HG03521 (cell line): ENCODE results near the gene KLHL28.

Experiments used
- ATAC-seq: cut with Tn5 transposase; IDR thresholded peaks from one replicate; pipeline ENCODE4 v1.9.1; 2021; ENCODE audit warnings: mild to moderate bottlenecking, moderate library complexity; ENCODE audit not compliant: unreplicated experiment

KLHL28 gene

GRCh38 chr14:44961554-44962333, at the start of gene KLHL28, which contains the start of gene TOGARAM1:
Gene KLHL28 (minus strand): TSS chr14:44961947. CDS start chr14:44945928, 16,019 bp downstream.
Gene TOGARAM1 (plus strand): TSS chr14:44962190. CDS start chr14:44962422, 232 bp downstream.
- peak; percentile 89 for ATAC-seq

GRCh38 chr14:45003924-45004323, 42.2 kb upstream of the KLHL28 start:
- ATAC-seq = no peak

GRCh38 chr14:44995770-44996294, 34.1 kb upstream of the KLHL28 start:
- no peak for ATAC-seq

DNA sequence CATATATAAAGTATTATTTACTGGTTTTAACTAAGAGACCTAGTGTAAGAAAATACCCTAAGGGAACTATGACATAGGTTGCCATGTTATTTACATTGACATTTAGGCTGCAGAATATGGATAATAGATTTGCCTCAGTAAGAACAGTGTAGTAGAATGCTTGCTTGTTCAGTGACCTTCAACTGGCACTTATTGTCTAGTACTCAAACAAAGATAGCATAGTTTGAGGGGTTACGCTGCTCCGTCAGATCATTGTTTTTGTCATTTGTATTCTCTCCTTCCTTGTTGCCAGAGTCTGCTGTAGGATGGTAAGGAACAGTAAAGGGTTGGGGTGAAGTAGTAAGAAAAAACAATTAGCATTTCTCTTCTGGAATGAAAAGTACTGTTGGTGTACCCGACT, 33.4 kb upstream of the KLHL28 start:
- no peak for ATAC-seq

DNA sequence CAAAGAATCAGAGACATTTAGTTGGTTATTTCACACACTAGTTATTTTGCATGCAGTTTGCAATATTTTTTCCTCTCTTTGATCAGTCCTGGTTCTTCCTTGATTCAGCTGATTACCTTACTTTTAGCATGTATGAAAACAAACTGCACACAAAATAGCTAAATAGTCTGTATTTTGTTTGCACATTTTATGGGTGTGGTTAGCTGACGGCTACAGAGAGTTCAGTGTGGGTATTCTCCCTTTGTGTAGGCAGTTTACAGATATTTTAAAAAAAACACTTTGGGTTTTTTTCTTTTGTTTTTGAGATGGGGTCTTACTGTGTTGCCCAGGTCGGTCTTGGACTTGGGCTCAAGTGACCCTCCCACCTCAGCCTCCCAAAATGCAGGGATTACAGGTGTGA, 28.8 kb upstream of the KLHL28 start:
- no peak for ATAC-seq

- no peak for ATAC-seq
Observed at GRCh38 chr14:44989497-44990440, 28.0 kb upstream of the KLHL28 start.

- ATAC-seq = no peak
Observed at GRCh38 chr14:44988694-44989093, 26.9 kb upstream of the KLHL28 start.

DNA sequence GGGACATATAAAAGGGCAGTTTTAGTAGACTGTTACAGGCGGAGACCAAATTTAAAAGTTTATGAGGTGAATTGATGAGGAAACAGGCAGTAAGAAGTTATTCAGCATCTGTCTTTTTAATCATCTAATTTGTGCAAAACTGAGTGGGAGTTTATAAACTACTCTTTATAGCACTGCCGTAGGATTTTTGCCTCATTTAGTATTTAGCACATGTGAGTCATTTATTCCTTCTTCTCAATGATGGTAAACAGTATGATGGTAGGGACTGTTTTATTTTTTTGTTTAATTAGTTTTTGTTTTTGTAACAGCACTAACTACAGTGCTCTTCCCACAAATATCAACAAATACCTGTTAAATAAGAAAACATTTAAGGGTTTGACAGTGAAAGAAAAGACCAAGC, 20.8 kb upstream of the KLHL28 start:
- ATAC-seq = no peak

GRCh38 chr14:44981198-44981597, 19.5 kb upstream of the KLHL28 start:
- ATAC-seq = no peak

- no peak for ATAC-seq
Observed at GRCh38 chr14:44979740-44980356, 18.1 kb upstream of the KLHL28 start.

- no peak for ATAC-seq
Observed at GRCh38 chr14:44979273-44979672, 17.5 kb upstream of the KLHL28 start.

GRCh38 chr14:44971459-44971858, 9.7 kb upstream of the KLHL28 start:
- no peak for ATAC-seq

DNA sequence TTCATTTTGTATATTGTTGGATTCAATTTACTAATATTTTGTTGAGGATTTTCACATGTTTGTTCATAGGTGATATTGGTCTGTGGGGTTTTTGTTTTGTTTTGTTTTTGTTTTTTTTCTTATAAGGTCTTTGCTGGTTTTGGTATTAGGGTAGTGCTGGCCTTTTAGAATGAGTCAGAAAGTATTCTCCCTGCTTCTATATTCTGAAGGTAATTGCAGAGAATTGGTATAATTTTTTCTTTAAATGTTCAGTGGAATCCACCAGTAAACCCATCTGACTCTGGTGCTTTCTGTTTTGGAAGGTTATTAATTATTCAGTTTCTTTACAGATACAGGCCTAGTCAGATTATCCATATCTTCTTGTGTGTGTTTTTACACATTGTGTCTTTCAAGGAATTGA, 9.2 kb upstream of the KLHL28 start:
- ATAC-seq = no peak

GRCh38 chr14:44968714-44969113, 7.0 kb upstream of the KLHL28 start:
- ATAC-seq = no peak

DNA sequence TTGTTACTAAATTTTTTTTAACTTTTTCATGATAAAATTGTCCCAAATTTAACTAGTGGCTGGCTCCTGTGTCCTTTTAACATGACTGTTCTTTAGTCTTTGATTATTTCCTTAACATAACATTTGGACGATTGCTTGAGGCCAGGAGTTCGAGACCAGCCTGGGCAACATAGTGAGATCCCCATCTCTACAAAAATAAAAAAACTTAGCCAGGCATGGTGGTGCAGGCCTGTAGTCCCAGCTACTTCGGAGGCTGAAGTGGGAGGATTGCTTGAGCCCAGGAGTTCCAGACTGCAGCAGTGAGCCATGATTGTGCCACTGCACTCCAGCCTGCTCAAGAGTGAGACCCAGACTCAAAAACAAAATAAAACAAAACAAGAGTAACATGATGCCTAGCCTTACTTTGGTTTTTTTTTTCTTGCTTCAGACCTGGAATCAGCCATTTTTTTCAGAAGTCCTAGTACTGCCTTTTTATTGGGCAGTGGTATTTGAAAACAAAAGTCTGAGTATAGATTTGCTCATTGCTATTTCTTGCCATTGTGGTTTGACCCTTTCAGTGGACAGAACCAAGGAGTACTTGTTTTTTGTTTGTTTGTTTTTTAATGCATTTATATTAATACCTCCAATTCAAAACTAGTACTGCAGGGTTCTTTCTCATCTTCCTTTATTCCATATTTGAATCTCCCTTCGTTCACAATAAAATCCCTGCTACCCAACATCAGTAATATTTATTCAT, 5.0 kb upstream of the KLHL28 start:
- no peak for ATAC-seq

- ATAC-seq = no peak
Observed at GRCh38 chr14:44963775-44964380, 2.1 kb upstream of the KLHL28 start.

DNA sequence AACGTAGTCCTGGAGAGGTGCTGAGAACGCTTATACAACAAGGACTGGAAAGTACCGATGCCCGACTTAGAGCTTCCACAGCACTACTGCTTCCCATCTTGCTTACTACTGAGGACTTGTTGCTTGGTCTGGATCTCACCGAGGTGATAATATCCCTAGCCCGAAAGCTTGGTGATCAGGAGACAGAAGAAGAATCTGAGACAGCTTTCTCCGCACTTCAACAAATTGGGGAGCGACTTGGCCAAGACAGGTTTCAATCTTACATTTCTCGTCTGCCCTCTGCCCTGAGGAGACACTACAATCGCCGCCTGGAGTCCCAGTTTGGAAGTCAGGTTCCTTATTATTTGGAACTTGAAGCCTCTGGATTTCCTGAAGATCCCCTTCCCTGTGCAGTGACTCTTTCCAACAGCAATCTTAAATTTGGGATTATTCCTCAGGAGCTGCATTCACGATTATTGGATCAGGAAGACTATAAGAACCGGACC, 1.3 kb upstream of the KLHL28 start:
- no peak for ATAC-seq

DNA sequence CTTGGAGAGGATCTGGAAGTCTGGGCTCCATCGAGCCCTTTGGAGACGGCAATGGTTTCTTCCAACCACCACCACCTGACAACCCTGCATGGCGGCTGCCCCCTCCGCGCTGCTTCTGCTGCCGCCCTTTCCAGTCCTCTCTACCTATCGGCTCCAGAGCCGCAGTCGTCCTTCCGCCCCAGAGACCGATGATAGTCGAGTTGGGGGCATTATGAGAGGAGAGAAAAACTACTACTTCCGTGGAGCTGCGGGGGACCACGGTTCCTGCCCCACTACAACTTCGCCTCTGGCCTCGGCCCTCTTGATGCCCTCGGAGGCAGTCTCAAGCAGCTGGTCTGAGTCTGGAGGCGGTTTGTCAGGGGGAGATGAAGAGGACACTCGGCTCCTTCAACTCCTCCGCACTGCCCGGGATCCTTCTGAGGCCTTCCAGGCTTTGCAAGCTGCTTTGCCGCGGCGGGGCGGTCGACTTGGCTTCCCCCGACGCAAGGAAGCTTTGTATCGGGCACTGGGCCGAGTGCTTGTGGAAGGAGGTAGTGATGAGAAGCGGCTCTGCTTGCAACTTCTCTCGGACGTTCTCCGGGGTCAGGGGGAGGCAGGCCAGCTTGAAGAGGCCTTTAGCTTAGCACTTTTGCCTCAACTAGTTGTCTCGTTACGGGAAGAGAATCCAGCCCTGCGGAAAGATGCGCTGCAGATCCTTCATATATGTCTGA, 742 bp upstream of the KLHL28 start:
- peak; percentile 26 for ATAC-seq

GRCh38 chr14:44961151-44961553, 595 bp downstream of the KLHL28 start:
- no peak for ATAC-seq
